Endothelial cell of umbilical vein (primary cell): ENCODE results near the gene INKA2. TPM values are rescaled to one million over a fixed set of nuclear protein-coding genes. Genes with fewer than 3 reads are reported as not detected.

Source experiments
- BruUV-seq: library from RNA; stranded (reverse); fragments of 400-500 nt; replicated peaks from 2 replicates; lab custom pipeline; 2021; lab: Mats Ljungman, UMichigan
- CTCF ChIA-PET: fragments of 300-600, 350-600 bp; sonication (Branson Sonifier 250); formaldehyde crosslinking; loops from one replicate; lab custom pipeline; 2021; ENCODE audit warnings: antibody characterized with exemption, inconsistent platforms; lab: Charles Lee
- POLR2A ChIA-PET: fragments of 300-600, 350-600 bp; sonication (Branson Sonifier 250); formaldehyde crosslinking; loops from one replicate; lab custom pipeline; 2021; ENCODE audit warnings: antibody characterized with exemption, inconsistent platforms; lab: Charles Lee
- DNase-seq: peaks from one replicate; pipeline ENCODE4 v3.0.0-alpha.2; 2011; ENCODE audit warnings: low read depth, low spot score
- FAIRE-seq: peaks from 2 replicates; lab custom pipeline; 2011; peaks lifted over from hg19 to GRCh38; lab: Jason Lieb, UNC
- H2AFZ ChIP-seq: 2 replicates; pipeline ENCODE4 v1.6.0; 2012; ENCODE audit warnings: low read depth, low read length, control low read depth, inconsistent platforms
- H3K27ac ChIP-seq: 2 replicates; pipeline ENCODE4 v1.5.1; 2011; ENCODE audit warnings: low read depth, mild to moderate bottlenecking, control low read depth, low read length, moderate library complexity; ENCODE audit not compliant: insufficient read depth
- H3K27me3 ChIP-seq, 2 experiments: 2 replicates each; pipeline versions ENCODE4 v1.6.0 to v1.6.1; 2011; ENCODE audit warnings: low read length in 2 of 2, mixed read lengths in 1 of 2; ENCODE audit not compliant: control insufficient read depth in 2 of 2, insufficient read depth in 2 of 2
- H3K36me3 ChIP-seq, 2 experiments: 2 replicates in 1 of 2; 3 replicates in 1 of 2; pipeline ENCODE4 v1.5.1; 2011; ENCODE audit warnings: low read length in 2 of 2, mild to moderate bottlenecking in 1 of 2, moderate library complexity in 1 of 2; ENCODE audit not compliant: control insufficient read depth in 2 of 2, insufficient read depth in 2 of 2; ENCODE audit errors: extremely low read depth in 1 of 2
- H3K4me1 ChIP-seq: 3 replicates; pipeline ENCODE4 v1.5.1; 2011; ENCODE audit warnings: mild to moderate bottlenecking, low read length; ENCODE audit not compliant: control insufficient read depth, insufficient read depth; ENCODE audit errors: extremely low read depth
- H3K4me2 ChIP-seq: 2 replicates; pipeline ENCODE4 v1.6.1; 2011; ENCODE audit warnings: low read length, control low read depth, mixed read lengths; ENCODE audit not compliant: insufficient read depth
- H3K4me3 ChIP-seq, 3 experiments: fragments of 200-600 bp in 1 of 3; sonication (generic), shearing (Covaris generic) in 1 of 3; replicated peaks in 1 of 3; 2 replicates each; pipeline ENCODE4 v1.5.1; 2011 to 2016; ENCODE audit warnings: control low read depth in 3 of 3, low read length in 3 of 3, mild to moderate bottlenecking in 2 of 3, inconsistent platforms in 1 of 3, low read depth in 1 of 3, moderate library complexity in 1 of 3; ENCODE audit not compliant: insufficient read depth in 1 of 3
- H3K79me2 ChIP-seq: 2 replicates; pipeline ENCODE4 v1.6.0; 2012; ENCODE audit warnings: low read length, inconsistent platforms; ENCODE audit not compliant: control insufficient read depth, insufficient read depth
- H3K9ac ChIP-seq: replicated peaks from 2 replicates; pipeline ENCODE3; 2011; ENCODE audit warnings: low read length, control low read depth; ENCODE audit not compliant: insufficient read depth; ENCODE audit errors: extremely low read depth
- H3K9me1 ChIP-seq: replicated peaks from 3 replicates; pipeline ENCODE4 v1.6.0; 2011; ENCODE audit warnings: mild to moderate bottlenecking, low read length; ENCODE audit not compliant: control insufficient read depth, insufficient read depth; ENCODE audit errors: extremely low read depth
- H3K9me3 ChIP-seq: replicated peaks from 2 replicates; pipeline ENCODE4 v1.5.1; 2012; ENCODE audit warnings: low read length, inconsistent platforms; ENCODE audit not compliant: control insufficient read depth, insufficient read depth
- H4K20me1 ChIP-seq: replicated peaks from 2 replicates; pipeline ENCODE3; 2011; ENCODE audit warnings: mild to moderate bottlenecking, low read length; ENCODE audit not compliant: control insufficient read depth, insufficient read depth; ENCODE audit errors: extremely low read depth
- FOS ChIP-seq: IDR thresholded peaks from 2 replicates; pipeline ENCODE4 v1.6.1; 2011; ENCODE audit warnings: mild to moderate bottlenecking, low read length, moderate library complexity, borderline replicate concordance; ENCODE audit not compliant: insufficient read depth
- GATA2 ChIP-seq: IDR thresholded peaks from 2 replicates; pipeline ENCODE4 v1.7.0; 2011; ENCODE audit warnings: low read depth, mild to moderate bottlenecking, moderate library complexity, mixed read lengths, low read length; ENCODE audit not compliant: insufficient read length, insufficient read depth
- JUN ChIP-seq: IDR thresholded peaks from 2 replicates; pipeline ENCODE4 v1.6.1; 2011; ENCODE audit warnings: borderline replicate concordance, low read depth; ENCODE audit not compliant: insufficient read length, insufficient read depth
- MYC ChIP-seq: IDR thresholded peaks from one replicate; pipeline ENCODE4 v1.6.1; 2011; ENCODE audit warnings: mild to moderate bottlenecking, low read depth, low read length
- POLR2AphosphoS5 ChIP-seq: IDR thresholded peaks from 2 replicates; pipeline ENCODE4 v1.6.1; 2012; ENCODE audit warnings: low read depth, mild to moderate bottlenecking, control low read depth, low read length, moderate library complexity; ENCODE audit not compliant: insufficient read depth
- dilution Hi-C: fragments of 300-500 bp; cut with MboI; formaldehyde crosslinking; loops from one replicate; pipeline ENCODE4 v1.15.0; 2019; ENCODE audit warnings: low sequenced_read_pairs; ENCODE audit not compliant: extremely low pct_ligation_motif_present
- intact Hi-C: fragments of 100-400 bp; cut with micrococcal nuclease; formaldehyde crosslinking; loops from one replicate; pipeline ENCODE4 v1.10.0; 2022
- polyA plus RNA-seq, 4 experiments: library from polyadenylated mRNA; depleted of rRNA in 3 of 4; stranded (reverse) in 3 of 4; unstranded in 1 of 4; fragments of >200 nt; gene quantifications; 2 replicates each; pipeline versions ENCODE4 v1.2.1 to v1.2.3, GENCODE V29; 2011 to 2012; ENCODE audit warnings: missing spikeins in 1 of 4
- total RNA-seq: library from RNA; stranded (reverse); gene quantifications from 2 replicates; pipeline ENCODE4 v1.2.3, GENCODE V29; 2021
- TF ChIP-seq, protein P1 (sequence below), 2 donors: IDR thresholded peaks; 1 replicate in 1 of 2; 2 replicates in 1 of 2; pipeline ENCODE4 v1.5.1; 2011; ENCODE audit warnings: low read length in 2 of 2, mild to moderate bottlenecking in 2 of 2, moderate library complexity in 2 of 2, control low read depth in 1 of 2, inconsistent platforms in 1 of 2, low read depth in 1 of 2; ENCODE audit not compliant: insufficient read depth in 1 of 2; ENCODE audit errors: extremely low read depth in 1 of 2
- TF ChIP-seq, protein P2 (sequence below): IDR thresholded peaks from 2 replicates; pipeline ENCODE4 v1.6.1; 2011; ENCODE audit not compliant: insufficient read depth, insufficient read length

Gene INKA2
- total and polyA plus RNA-seq, 2 donors (not counting 3 experiments of a cell fraction or from before 2014, with no cell fraction given): 2.4 to 7.8 TPM

DNA sequence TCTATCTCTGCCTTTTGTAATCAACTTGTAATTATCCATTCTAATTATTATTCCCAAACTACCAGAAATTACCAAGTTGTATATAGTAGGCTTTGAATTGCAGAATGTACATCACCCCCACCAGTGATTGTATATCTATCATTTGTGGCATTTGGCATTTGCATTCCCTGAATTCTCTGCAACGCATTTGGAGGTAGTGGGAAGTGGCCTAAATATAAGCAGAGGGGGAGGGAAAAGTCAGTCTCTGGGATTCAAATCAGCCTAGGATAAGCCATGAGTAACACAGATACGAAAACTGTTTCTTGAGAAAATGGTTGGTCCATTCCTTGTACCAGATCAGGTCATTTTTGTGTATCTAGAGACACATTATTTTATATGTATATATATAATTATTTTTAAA is 37.2 kb upstream of the INKA2 start:
- intact Hi-C loops (no loop called here), dilution Hi-C loops (no loop called here)
- DNase-seq: no peak
- no peak overlapping the region for H3K9ac ChIP-seq
- H3K27ac ChIP-seq: no peak overlapping the region
- no peak for TF ChIP-seq POLR2AphosphoS5
- no peak for TF ChIP-seq FOS
- no peak for TF ChIP-seq GATA2
- TF ChIP-seq, protein P1, sequence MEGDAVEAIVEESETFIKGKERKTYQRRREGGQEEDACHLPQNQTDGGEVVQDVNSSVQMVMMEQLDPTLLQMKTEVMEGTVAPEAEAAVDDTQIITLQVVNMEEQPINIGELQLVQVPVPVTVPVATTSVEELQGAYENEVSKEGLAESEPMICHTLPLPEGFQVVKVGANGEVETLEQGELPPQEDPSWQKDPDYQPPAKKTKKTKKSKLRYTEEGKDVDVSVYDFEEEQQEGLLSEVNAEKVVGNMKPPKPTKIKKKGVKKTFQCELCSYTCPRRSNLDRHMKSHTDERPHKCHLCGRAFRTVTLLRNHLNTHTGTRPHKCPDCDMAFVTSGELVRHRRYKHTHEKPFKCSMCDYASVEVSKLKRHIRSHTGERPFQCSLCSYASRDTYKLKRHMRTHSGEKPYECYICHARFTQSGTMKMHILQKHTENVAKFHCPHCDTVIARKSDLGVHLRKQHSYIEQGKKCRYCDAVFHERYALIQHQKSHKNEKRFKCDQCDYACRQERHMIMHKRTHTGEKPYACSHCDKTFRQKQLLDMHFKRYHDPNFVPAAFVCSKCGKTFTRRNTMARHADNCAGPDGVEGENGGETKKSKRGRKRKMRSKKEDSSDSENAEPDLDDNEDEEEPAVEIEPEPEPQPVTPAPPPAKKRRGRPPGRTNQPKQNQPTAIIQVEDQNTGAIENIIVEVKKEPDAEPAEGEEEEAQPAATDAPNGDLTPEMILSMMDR (IDR thresholded peaks at IDR 0.05; ENCODE audit: extremely low read depth in 1 of 2, insufficient read depth in 1 of 2, low read depth in 1 of 2, low read length in 2 of 2): no peak
- H3K4me1 ChIP-seq: no peaks in the 10 kb centered on the region
- H3K27me3 ChIP-seq: no peaks in the 10 kb centered on the region
- no peaks in the 10 kb centered on the region for H4K20me1 ChIP-seq
- H3K36me3 ChIP-seq: no peaks in the 10 kb centered on the region
- no peak overlapping the region for H3K4me2 ChIP-seq
- no peak for FAIRE-seq
- BruUV-seq: no TSS peak
- H2AFZ ChIP-seq: no peak overlapping the region
- H3K9me1 ChIP-seq: peaks cover 2% of the 10 kb centered on the region
- POLR2A ChIA-PET: no interaction called here
- no peaks in the 10 kb centered on the region for H3K79me2 ChIP-seq
- no peak overlapping the region for H3K4me3 ChIP-seq
- CTCF ChIA-PET: no interaction called here
- no peaks in the 10 kb centered on the region for H3K9me3 ChIP-seq

DNA sequence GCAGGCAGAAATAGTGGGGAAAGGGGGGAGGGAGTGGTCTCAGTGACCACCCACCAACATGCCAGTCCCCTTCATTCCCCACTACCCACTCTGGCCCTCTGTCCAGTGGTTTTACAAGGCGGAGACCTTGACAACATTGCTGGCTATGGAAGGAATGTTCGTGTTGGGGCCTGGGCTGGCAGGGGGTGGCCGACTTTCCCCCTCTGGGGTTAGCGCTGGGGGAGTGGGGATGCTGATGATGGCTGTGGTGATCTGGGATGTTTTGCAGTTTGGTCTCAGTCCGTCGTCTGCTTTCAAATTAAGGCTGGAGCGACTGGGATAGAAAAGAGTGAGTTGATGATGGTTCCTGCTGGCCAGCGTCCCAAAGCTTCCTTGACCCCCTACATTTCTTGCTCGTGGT is 36.8 kb upstream of the INKA2 start:
- H3K79me2 ChIP-seq: no peaks in the 10 kb centered on the region
- DNase-seq (no peak), FAIRE-seq (no peak)
- intact Hi-C loops (no loop called here), dilution Hi-C loops (no loop called here)
- no peak overlapping the region for H3K9ac ChIP-seq
- no peaks in the 10 kb centered on the region for H4K20me1 ChIP-seq
- no peaks in the 10 kb centered on the region for H3K27me3 ChIP-seq
- no peak for TF ChIP-seq POLR2AphosphoS5
- no peak for TF ChIP-seq MYC
- TF ChIP-seq, protein P2, sequence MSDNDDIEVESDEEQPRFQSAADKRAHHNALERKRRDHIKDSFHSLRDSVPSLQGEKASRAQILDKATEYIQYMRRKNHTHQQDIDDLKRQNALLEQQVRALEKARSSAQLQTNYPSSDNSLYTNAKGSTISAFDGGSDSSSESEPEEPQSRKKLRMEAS: no peak
- TF ChIP-seq, protein P1 (IDR thresholded peaks at IDR 0.05; ENCODE audit: extremely low read depth in 1 of 2, insufficient read depth in 1 of 2, low read depth in 1 of 2, low read length in 2 of 2): no peak
- TF ChIP-seq JUN: no peak
- no peaks in the 10 kb centered on the region for H3K9me3 ChIP-seq
- POLR2A ChIA-PET: no interaction called here
- no peak overlapping the region for H3K27ac ChIP-seq
- H3K36me3 ChIP-seq: no peaks in the 10 kb centered on the region
- no TSS peak for BruUV-seq
- CTCF ChIA-PET: no interaction called here
- no peak overlapping the region for H3K4me3 ChIP-seq
- no peaks in the 10 kb centered on the region for H3K4me1 ChIP-seq
- no peak overlapping the region for H3K4me2 ChIP-seq
- peaks cover 2% of the 10 kb centered on the region for H3K9me1 ChIP-seq
- H2AFZ ChIP-seq: no peak overlapping the region
